ENCODE measurements around the gene IPMK.

GRCh38 chr10:58184120-58184670 is 83.5 kb downstream of the IPMK start:
- no peak for TF ChIP-seq ZFP3 (CRISPR knock-in tag; IDR thresholded peaks at IDR 0.05)
- no peak for TF ChIP-seq CREB5 (CRISPR knock-in tag; IDR thresholded peaks at IDR 0.05; ENCODE audit: low read depth)
- TF ChIP-seq ISL1 (CRISPR knock-in tag; IDR thresholded peaks at IDR 0.05), result no peak
- TF ChIP-seq SNAI2 (CRISPR knock-in tag; IDR thresholded peaks at IDR 0.05), result no peak
- no peak for TF ChIP-seq ESRRG (CRISPR knock-in tag; IDR thresholded peaks at IDR 0.05)
- TF ChIP-seq ZNF565 (CRISPR knock-in tag; conservative IDR thresholded peaks at IDR 0.05; ENCODE audit: low read depth), result no peak
